SIG-M5 treated with dmso at 0.1 percent for 504 hours (cell line): ENCODE measurements around the gene MED12.

Experiments
- DNase-seq: peaks from one replicate; lab custom pipeline; 2025; ENCODE audit not compliant: unreplicated experiment; lab: John Stamatoyannopoulos, UW

MED12 gene

DNA sequence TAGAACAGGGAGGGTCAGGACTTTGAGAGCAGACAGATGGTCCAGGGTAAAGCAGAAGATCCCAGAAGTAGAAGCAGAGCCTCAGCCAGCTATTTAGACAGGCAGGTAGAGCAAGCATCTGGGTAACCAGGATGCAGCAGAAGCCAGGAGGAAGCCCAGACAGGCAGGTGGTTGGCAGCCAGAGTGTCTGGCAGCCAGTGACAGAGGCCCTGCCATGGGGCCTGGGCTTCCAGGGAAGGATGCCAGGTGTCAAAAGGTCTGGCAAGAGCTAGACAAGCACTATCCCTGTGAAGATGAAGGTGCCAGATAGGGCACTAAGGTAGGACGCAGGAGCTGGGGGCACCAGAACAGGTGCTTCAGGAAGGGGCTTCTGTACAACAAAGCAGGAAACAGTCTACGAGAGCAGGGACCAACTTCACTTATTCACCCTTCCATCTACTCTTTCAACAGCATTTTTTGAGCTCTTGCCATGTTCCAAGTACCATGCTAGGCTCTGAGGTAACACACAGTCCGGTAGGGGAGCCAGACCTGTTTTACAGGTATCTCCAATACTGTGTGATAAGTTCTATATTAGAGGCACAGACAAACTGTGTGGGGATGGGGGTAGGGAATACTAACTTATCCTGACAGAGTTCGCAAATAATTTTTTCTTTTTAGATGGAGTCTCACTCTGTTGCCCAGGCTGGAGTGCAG is 66.6 kb downstream of the MED12 start:
- no peak for DNase-seq

DNA sequence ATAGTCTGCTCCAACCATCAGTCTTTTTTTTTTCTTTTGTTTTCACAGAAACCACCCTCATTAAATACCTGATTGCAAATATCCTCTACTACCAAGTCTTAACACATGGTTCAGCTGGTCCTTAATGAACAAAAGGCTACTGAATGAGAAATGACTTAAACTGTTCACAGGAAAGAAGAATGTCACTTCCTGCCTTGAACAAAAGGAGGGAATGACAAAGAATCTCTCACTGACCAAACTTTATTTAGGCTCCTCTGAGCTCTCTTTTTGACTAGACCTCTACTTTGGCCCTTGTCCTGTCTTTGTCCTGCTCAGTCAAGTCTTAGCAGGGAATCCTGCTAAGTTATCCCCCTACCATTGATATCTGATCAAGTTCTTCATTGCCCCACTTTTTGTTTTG is 72.9 kb downstream of the MED12 start:
- DNase-seq: no peak
